Left ventricle myocardium superior (tissue), 1 donor: ENCODE measurements around the gene IL3. TPM values are rescaled to one million over a fixed set of nuclear protein-coding genes. Genes with fewer than 3 reads are reported as not detected.

Experiments
- ATAC-seq: fragments of 200-7000 bp; cut with Tn5 transposase; one replicate; pipeline ENCODE4 v1.9.1; 2020; ENCODE audit warnings: mild to moderate bottlenecking, moderate library complexity
- DNase-seq: peaks from one replicate; pipeline ENCODE4 v3.0.0-alpha.2; 2020
- intact Hi-C: fragments of 100-400 bp; cut with micrococcal nuclease; formaldehyde crosslinking; loops from one replicate; pipeline ENCODE4 v1.11.0; 2022
- total RNA-seq: library from RNA; stranded (reverse); fragmentation: NEBNext Ultra II Directional; extraction: Animal tissue kit (Norgen Biotek cat#: 25700); gene quantifications from one replicate; pipeline ENCODE4 v1.2.1, GENCODE V29; 2021
- donor health status: DM: no; HTN: yes; CAD: no; lungs with severe emphysema.

IL3 gene
- total RNA-seq, 1 donor from 2014 or later, result not detected

GRCh38 chr5:132054697-132055440, 5.6 kb upstream of the IL3 start:
- DNase-seq, result no peak
- intact Hi-C loops, result no loop called here

GRCh38 chr5:132055441-132055807, 5.0 kb upstream of the IL3 start:
- ATAC-seq (no peak), DNase-seq (no peak)
- intact Hi-C loops, result no loop called here

More at GRCh38 chr5:132054697-132055440, 5.6 kb upstream of the IL3 start:
- ATAC-seq, result no peak

- peak; percentile 23 for DNase-seq
- intact Hi-C loops, result no loop called here
- no peak for ATAC-seq
Measured at GRCh38 chr5:132055808-132056609, 4.4 kb upstream of the IL3 start.

- DNase-seq (peak; percentile 10), ATAC-seq (no peak)
- intact Hi-C loops, result no loop called here
Measured at GRCh38 chr5:132056610-132057497, 3.6 kb upstream of the IL3 start.

- peak; percentile 6 for DNase-seq
- ATAC-seq, result no peak
- intact Hi-C loops, result no loop called here
Measured at GRCh38 chr5:132057498-132058255, 2.8 kb upstream of the IL3 start.

- no peak for DNase-seq
- intact Hi-C loops, result no loop called here
Measured at GRCh38 chr5:132058646-132059042, 1.8 kb upstream of the IL3 start.

GRCh38 chr5:132059043-132059695, 1.3 kb upstream of the IL3 start:
- intact Hi-C loops, result no loop called here
- no peak for ATAC-seq
- peak; percentile 13 for DNase-seq

More at GRCh38 chr5:132058646-132059042, 1.8 kb upstream of the IL3 start:
- ATAC-seq, result no peak

- DNase-seq, result peak; percentile 16
- intact Hi-C loops, result no loop called here
- no peak for ATAC-seq
Measured at GRCh38 chr5:132059696-132060500, 557 bp upstream of the IL3 start.

GRCh38 chr5:132063090-132063911, 2.8 kb downstream of the IL3 start:
- peak; percentile 82 for DNase-seq
- intact Hi-C loops, result no loop called here
- peak; percentile 78 for ATAC-seq

- intact Hi-C loops, result no loop called here
- ATAC-seq (no peak), DNase-seq (peak; percentile 3)
Measured at GRCh38 chr5:132064140-132064539, 3.7 kb downstream of the IL3 start.

- intact Hi-C loops, result no loop called here
- DNase-seq, result peak; percentile 66
Measured at GRCh38 chr5:132064738-132065331, 4.4 kb downstream of the IL3 start.

GRCh38 chr5:132065351-132065937, 5.0 kb downstream of the IL3 start:
- DNase-seq (peak; percentile 68), ATAC-seq (peak; percentile 75)
- intact Hi-C loops, result no loop called here

More at GRCh38 chr5:132064738-132065331, 4.4 kb downstream of the IL3 start:
- peak; percentile 82 for ATAC-seq

GRCh38 chr5:132065951-132066701, 5.7 kb downstream of the IL3 start:
- peak; percentile 23 for DNase-seq
- no peak for ATAC-seq
- intact Hi-C loops, result no loop called here

GRCh38 chr5:132066871-132067270, 6.4 kb downstream of the IL3 start:
- no peak for ATAC-seq
- intact Hi-C loops, result no loop called here

GRCh38 chr5:132067451-132067850, 7.0 kb downstream of the IL3 start:
- no peak for ATAC-seq
- intact Hi-C loops, result no loop called here
- peak; percentile 18 for DNase-seq

More at GRCh38 chr5:132066871-132067270, 6.4 kb downstream of the IL3 start:
- peak; percentile 4 for DNase-seq
